Fibroblast of villous mesenchyme (primary cell): ENCODE results near the gene UQCC3. TPM values are rescaled to one million over a fixed set of nuclear protein-coding genes. Genes with fewer than 3 reads are reported as not detected.

Experiments
- DNase-seq: peaks from one replicate; pipeline ENCODE4 v3.0.0-alpha.2; 2010; ENCODE audit warnings: low read depth
- H3K4me3 ChIP-seq: 2 replicates; pipeline ENCODE4 v1.5.1; 2011; ENCODE audit warnings: low read depth, mild to moderate bottlenecking, low read length
- CTCF ChIP-seq: IDR thresholded peaks from 2 replicates; pipeline ENCODE4 v1.5.1; 2012; ENCODE audit warnings: low read depth, mild to moderate bottlenecking, low read length; ENCODE audit not compliant: insufficient read depth
- total RNA-seq: library from RNA; depleted of rRNA; stranded (reverse); fragments of >200 nt; gene quantifications from 2 replicates; pipeline ENCODE4 v1.2.3, GENCODE V29; 2012

The UQCC3 gene, protein sequence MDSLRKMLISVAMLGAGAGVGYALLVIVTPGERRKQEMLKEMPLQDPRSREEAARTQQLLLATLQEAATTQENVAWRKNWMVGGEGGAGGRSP
- total RNA-seq, result 6.5 and 10.0 TPM in 2 replicates

- no peak for TF ChIP-seq CTCF
- peak; percentile 81 for DNase-seq
- peak within 1 kb of the TSS; percentile 83 for H3K4me3 ChIP-seq
Observed at GRCh38 chr11:62671608-62672389, at the start of gene UQCC3, which contains the start of gene LBHD1. Gene UQCC3 (plus strand): TSS chr11:62671673. CDS start chr11:62671746, 73 bp downstream. Gene LBHD1 (minus strand): TSS chr11:62672267. CDS start chr11:62670031, 2,236 bp downstream.

DNA sequence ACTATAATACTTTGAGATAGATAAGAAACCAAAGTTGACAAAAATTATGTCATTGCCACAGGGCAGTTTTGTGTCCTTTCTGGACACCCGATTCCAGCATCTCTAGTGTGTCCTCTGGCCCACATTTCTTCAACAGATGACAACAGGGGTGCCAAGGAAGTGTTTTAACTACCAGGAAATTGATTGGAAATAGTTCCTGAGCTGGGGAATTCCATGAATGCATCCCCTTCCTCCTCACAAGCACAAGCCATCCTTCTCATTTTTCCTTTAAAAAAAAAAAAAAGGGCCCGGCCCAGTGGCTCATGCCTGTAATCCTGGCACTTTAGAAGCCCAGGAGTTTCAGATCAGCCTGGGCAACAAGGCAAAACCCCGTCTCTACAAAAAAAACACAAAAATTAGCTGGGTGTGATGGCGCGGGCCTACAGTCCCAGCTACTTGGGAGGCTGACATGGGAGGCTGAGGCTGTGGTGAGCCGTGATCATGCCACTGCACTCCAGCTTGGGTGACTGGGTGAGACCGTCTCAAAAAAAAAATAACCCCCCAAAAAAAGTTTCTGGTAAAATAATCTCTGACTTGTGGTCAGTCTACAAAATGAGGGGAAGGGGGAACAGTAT lies 48.9 kb upstream of the UQCC3 start:
- H3K4me3 ChIP-seq, result no peak overlapping the region
- TF ChIP-seq CTCF, result no peak

GRCh38 chr11:62627713-62628112 lies 43.8 kb upstream of the UQCC3 start:
- H3K4me3 ChIP-seq, result no peak overlapping the region
- DNase-seq, result no peak
- no peak for TF ChIP-seq CTCF

More for the DNA sequence above, 48.9 kb upstream of the UQCC3 start:
- DNase-seq, result no peak

- no peak for DNase-seq
- no peak for TF ChIP-seq CTCF
Observed at GRCh38 chr11:62632492-62632891, 39.0 kb upstream of the UQCC3 start.

GRCh38 chr11:62644220-62644619 lies 27.3 kb upstream of the UQCC3 start:
- no peak overlapping the region for H3K4me3 ChIP-seq
- no peak for TF ChIP-seq CTCF
- peak; percentile 72 for DNase-seq

More at GRCh38 chr11:62632492-62632891, 39.0 kb upstream of the UQCC3 start:
- H3K4me3 ChIP-seq, result no peak overlapping the region

DNA sequence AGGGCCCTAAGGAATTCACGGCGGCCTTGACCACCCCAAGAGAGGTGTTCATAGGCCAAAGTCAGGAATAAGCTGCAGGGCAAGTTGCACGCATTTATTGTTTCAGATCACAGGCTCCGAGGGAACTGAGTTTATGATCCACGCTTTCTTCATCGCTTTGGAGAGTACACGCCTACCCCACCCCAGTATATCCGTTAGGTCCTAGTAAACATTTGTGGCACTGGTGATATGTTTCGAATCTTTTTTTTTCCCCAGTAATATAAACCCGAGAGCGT lies 25.9 kb upstream of the UQCC3 start:
- peak overlapping the region; percentile 96 for H3K4me3 ChIP-seq

More for the DNA sequence above, 25.9 kb upstream of the UQCC3 start:
- peak; percentile 19 for DNase-seq
- TF ChIP-seq CTCF, result no peak
